RCC 7860 (cell line): ENCODE measurements around the gene GRID1.

Experiments
- DNase-seq: peaks from one replicate; pipeline ENCODE4 v3.0.0-alpha.2; 2015; ENCODE audit warnings: low spot score
- FAIRE-seq: peaks from 2 replicates; lab custom pipeline; 2012; peaks lifted over from hg19 to GRCh38; lab: Jason Lieb, UNC

The GRID1 gene

DNA sequence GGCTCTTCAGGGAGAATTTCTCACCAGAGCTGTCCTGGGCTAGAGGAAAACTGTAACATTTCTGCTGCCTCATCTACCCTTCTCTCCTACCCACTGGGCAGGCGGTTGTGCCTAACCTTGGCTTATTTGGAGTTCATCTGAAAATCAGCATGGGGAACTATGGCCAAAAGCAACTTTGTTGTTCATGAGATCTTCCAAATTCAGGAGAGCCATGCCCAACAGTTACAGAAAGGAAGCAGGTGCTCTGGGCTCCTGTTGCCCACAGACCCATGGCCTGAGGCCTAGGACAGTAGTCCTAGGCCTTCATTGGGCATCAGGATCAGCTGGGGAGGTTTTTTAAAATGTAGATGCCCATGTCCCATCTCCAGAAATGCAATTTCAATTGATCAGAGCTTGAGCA, 85.2 kb downstream of the GRID1 start:
- DNase-seq (no peak), FAIRE-seq (no peak)

DNA sequence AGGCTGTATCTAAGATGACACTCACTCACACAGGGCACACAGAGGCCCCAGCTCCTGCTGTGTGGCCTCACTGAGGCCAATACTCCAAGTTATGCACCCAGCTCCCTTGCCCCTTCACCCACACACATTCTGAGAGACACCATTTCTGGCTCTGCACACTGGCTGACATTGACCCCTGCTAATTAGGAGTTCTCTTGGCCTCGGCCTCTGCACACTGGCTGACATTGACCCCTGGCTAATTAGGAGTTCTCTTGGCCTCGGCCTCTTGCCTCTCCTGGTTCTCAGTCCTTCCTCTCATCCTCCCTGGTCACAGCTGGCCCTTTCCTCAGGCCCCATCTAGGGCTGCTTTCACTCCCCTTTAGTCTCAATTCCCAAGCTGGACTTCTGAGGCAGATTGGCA, 97.3 kb downstream of the GRID1 start:
- FAIRE-seq = no peak
- DNase-seq = no peak

DNA sequence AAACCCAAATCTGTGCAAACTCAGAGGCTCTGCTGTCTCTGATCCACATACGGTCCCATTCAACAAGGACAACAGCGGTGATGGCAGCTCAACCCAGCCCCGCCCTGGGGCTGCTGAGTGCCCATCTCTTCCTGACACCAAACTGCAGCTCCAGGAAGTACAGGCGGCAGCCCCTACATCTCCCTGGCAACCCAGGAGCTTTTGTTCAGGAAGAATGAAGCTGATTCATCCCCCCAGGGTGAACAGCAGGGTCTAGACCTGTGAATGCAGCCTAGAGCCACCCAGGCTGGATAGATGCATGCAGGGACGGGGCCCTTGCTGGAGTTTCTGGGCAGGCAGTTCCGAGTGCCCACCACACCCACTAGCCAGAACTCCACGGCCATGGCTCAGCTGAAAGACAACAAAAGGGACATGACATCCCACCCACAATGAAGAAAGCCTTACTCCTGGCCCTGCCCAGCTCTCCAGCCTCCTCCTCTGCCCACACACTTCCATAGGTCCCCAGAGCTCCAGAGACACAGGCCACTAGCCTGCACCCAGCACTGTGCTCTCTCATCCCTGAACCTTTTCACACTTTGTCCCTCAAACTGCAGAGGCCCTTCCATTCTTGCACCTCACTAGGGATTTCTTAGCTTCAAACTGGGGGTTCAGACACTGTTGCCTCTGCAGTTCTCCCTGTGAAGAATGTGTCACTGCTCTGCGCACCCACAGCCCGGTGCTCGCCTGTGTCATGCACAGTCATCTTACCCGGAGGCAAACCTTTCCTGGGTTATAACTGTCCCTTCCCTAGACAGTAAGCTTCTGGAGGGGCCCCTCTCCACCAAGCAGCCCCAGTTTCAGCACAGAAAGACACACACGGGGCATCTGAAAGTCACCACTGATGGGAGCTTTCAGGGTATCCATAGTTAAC, 99.1 kb downstream of the GRID1 start:
- DNase-seq (no peak), FAIRE-seq (no peak)

DNA sequence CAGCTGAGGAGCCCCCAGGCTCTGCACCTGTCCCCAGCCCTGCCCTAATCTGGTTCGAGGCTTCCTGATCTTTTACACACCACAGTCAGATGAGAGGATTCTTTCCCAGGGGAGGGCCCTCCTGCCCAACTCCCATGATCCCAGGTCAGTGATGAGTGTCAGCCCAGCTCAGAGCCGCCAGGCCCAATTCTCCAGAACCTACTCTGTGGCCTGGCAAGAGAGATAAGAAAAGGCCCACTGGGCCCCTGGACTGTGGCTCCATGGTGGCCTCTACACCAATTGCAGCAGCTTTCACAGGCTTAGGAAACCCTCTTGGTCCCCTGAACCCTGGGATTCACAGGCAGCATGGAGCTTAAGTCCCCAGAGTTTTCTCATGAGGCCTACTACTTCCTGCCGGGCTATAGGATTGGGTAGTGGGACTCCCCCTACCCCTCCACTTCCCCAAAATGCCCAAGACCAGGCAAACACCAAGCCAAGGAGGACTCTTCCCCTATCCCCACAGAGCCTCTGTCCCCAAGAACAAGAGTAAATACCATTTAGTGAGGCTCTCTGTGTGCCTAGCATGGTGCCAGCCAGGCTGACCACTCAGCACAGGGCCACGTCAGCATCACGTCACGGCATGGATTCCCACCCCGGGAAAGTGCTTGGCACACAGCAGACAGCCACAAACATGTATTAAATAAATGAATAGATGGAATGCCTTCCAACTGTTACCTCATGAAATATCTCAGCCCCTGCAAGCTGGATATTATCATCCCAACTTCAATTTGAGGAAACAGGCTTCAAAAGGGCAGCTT, 100.0 kb downstream of the GRID1 start:
- no peak for FAIRE-seq
- DNase-seq = no peak

DNA sequence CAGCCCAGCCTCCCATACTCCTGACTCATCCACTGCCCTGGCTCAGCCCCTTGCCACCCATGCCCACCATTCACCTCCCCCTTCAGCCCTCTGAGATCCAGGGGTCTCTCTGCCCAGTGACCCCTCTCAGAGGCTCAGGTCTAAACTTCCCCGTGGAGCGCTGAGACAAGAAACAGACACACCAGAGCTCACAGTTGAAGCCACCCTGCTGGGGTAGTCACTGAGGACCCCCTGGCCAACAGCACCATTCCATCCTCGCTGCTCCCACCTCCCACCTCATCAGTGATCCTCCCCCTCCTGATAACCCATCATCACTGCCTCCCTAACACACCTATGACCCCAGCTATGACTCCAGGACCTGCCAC, 100.7 kb downstream of the GRID1 start:
- no peak for FAIRE-seq
- DNase-seq = no peak

DNA sequence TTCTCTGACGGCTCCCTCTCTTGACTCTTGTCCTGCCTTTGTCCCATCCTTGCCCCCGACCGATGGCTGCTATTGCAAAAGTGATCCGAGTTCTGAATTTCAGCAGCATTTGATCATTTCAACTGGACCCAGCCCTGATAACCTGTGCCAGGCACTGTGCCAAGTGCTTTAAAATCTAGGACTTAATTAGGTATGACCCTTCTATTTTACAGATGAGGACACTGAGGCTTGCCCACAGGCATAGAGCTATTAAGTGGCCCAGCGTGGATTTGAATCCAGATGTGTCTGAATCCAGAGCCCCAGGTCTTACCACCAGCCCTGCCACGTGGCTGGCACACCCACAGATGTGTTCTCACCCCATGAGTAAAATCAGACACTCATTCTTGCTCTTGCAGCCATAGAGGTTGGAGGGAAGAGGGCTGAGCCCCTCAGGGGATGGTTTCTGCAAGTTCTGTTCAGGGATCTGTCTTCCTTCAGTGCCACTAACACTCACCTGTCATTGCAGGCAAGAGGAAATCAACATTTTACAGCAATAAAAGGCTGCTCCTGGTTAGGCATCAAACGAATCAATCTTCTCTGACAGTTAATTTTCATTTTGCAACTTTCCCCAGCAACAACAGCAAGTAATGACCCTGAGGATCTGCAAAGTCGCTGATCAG, 101.2 kb downstream of the GRID1 start:
- DNase-seq = no peak
- no peak for FAIRE-seq

DNA sequence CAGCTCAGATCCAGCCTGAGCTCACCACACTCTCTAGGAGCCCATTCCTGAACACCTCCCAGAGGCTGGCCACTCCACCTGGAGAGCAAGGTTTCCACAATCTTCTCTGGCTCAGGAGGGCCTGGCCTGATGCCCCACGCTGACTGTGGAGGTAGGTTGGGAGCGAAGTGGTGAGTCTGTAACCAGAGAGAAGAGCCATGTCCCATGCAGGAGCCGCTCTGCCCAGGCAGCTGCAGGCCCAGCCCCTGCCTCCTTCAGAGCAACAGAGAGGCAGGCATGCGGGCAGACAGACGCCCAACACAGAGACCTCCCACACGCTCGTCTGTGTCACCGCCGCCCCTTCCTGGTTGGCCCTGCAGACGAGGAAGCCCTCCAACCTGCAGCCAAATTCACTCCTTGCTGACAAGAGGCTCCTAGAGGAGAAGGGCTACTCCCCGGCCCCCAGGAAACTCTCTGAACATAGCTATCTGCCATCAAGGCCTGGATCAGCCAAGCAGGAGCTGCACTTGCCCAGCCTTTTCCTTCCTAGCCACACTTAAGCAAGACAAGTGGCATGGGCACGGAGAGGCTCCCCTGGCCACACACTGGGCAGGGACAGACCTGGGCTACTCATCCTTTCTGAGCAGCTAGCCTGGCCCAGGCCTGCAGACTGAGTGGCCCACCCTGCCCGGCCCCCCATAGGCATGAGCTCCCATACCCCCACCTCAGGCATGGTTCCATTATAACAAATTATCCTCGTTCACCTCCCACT, 101.9 kb downstream of the GRID1 start:
- no peak for FAIRE-seq
- DNase-seq = no peak

DNA sequence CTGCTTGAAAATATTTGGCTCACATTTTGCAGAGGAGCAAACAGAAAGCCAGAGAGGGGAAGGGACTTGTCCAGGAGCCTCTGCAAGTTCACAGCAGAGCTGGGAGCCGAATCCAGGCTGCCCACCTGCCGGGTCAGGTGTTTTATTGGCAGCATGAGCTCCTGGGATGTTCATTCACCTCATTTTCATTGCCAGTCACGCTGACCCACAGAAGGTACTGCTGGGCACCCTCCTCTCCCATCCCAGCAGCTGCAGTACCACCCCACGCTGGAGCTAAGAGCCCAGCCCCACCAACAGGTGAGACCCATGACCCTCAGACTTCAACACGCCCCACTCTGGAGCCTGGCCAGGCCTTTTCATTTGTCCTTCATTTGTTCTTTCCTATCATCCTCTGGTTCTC, 102.7 kb downstream of the GRID1 start:
- FAIRE-seq (no peak), DNase-seq (no peak)

DNA sequence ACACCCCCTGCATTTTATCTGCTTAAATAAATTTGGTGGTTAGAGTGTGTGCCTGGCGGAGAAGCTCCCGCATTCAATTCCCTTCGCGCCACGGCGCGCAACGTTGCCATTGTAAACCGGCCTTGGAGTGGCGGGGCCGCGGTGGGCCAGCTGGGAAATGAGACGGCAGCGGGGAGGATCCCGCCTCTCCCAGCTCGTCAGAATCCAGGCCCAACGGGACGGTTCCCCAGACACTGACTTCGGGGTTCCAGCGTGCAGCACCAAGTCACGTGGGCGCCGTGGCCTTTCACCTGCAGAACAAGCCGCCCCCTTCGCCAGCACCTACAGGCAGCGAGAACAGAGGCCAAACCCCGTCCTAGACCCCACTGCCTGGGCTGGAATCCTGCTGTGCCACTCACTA, 103.4 kb downstream of the GRID1 start:
- DNase-seq (no peak), FAIRE-seq (no peak)

DNA sequence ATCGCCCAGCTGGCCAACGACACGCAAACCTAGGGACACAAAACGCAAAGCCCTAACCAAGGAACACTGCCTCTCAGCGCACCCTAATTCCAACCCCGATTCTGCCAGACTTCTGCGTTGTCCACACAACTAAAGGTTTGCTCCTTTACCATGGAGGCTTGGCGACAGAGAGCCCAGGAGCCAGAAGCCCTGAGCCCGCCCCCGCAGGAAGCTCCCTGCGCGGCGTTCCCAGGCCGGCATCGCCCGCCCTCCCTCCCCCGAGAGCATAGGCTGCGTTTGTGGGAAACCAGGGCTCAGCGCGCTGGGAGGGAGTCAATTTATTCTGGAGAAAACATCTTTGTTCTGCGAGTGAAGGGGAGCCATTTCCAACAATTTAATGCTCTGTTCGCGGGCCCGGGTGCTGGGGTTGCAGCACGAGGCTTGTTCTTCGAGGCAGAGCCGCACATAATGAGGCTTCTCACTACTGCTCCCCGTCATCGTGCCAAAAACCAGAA, 103.9 kb downstream of the GRID1 start:
- DNase-seq (no peak), FAIRE-seq (no peak)

DNA sequence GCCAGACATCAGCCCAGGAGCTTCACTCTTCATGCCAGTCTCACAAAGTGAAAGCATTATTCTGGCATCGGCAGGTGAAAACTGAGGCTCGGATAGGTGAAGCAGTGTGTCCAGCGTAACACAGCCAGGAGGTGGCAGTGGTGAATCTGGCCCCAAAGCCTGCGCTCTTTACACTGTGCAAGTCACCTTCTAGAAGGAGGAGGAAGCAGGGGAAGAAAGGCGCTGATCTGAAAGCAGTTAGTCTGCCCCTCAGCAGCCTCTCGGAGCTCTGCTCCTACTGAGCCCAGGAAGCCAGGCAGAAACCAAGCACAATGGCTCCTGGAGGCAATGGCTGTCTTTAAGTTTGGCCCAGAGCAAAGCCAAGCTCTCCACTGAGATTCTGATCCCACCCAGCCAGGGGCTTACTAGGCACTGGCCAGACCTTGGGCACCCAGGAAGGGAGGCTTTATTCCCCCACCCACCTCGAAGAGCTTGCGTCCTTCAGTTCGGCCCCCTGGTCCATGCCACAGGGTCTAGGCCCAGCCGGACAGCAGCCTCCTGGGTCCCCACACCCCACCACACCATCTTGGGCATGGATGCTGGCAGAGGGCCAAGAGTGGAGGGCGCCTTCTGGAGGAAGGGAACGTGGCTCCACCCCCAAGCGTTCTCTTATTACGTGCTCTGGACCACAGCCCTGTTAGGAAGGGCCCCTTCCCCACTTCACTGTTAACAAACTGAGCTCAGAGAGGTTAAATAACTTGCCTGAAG, 104.5 kb downstream of the GRID1 start:
- DNase-seq (no peak), FAIRE-seq (no peak)

DNA sequence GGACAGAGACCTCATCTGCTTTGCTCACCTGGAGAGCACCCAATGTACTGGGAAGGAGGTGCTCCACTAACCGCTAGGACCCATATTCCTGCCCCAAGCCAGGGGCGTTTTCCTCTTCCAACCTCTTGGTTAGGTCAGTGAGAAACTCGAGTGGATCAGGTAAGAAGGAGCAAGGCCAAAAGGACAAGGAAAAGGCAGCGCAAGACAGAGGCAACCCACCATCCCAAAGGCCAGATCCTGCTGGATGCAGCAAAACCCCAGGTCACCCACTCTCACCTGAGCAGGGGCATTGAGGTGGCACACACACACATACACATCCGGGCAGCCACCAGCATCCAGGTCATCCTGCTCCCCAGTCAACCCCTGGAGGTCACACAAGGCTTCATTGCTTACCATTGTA, 105.1 kb downstream of the GRID1 start:
- DNase-seq = no peak
- FAIRE-seq = no peak

DNA sequence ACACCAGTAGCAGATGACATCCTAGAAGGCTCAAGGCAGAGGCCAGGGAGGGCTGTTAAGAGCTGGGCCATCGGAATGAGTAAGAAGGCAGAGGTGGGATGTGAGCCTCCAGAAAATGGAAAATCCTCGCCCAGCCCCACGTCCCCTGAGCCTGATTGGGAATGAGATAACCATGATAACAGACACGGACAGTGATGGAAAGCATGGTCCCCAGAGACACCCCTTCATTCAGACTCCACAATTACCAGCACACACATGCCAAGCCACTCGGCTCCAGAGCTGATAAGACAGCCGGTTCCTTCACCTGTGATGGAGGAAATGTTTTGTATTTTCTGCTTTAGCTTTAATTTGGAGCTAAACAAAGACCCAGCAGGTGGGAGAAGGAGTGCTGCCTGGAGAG, 106.0 kb downstream of the GRID1 start:
- DNase-seq = no peak
- no peak for FAIRE-seq

DNA sequence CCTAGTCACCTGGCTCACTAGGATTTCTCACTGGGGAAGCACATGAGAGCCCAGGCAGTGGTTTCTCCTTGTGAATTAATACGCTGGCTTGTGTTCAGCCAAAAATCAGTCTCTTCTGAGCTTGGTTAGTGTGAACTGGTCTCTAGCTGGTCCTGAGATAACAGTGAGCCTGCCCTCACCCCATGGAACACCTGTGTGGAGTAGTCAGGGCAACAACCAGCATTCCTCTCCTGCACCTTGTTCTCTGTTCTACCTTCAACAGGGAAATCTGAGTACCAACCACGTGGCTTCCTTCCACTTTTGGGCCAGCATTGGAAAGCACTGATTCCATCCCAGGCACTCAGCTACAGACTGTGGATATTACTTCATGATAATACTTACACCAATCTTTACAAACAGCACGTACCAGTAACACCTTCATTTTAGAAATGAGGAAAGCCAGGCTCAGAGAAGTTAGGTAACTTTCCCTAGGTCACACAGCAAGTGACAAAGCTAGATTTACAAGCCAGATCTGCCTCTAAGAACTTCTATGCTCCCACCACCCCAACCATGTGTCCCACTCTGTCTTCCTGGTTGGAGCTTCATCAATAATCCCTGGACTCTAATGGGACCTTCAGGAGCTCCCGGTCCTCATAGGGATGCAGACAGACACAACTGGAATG, 106.6 kb downstream of the GRID1 start:
- FAIRE-seq (no peak), DNase-seq (no peak)

DNA sequence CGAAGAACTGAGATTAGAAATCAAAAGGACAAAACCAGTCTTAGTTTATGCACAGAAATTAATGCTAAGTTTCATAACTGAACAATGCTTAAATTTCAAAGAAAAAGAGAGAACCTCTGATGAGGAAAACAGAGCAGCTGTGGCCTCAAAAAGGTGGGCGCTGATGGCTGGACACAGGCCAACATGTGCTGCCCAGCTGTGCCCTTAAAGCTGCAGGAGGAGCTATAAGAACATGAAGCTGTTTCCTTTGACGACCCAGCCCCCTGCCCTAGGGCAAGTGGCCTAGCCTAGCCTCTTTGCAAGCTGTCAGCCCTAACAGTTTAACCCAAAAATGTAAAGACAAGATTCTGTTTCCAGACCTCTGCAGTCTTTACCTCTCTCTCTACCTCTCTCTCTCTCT, 107.7 kb downstream of the GRID1 start:
- no peak for DNase-seq
- FAIRE-seq = no peak

DNA sequence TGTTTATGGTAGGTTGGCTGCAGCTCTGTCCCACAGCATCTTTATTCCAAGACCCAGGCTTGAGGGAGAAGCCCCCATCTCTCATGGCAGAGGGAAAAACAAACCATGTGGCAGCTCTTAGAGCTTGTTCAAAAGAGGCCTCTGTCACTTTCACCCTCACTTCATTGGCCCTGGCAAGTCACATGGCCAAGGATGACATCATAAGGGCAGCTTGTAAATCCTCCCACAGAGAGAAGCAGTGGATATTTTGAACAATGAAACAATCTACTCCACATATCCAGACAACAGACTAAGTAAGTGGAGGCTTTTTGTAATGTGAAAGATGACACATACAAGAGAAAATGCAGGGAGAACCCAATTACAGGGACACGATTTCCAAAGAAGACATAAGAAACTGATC, 108.1 kb downstream of the GRID1 start:
- DNase-seq (no peak), FAIRE-seq (no peak)

DNA sequence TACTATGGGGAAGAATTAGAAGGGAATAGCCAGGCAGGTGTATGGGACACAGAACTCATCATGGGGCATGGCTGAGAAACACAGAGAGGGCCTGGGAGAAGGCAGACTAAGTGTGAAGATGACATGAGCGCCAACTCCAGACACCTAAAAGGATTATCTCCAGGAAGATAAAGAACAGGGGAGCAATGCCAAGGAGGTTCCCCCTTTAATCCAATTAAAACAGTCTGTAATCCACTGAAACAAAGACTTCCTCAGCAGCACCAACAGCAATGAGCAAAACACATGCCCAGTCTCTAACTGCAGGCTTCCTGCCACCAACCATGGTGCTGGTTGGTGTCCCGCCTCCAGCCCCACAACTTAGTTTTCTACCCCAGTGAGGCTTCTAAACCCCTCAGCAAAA, 108.9 kb downstream of the GRID1 start:
- no peak for DNase-seq
- FAIRE-seq = no peak

DNA sequence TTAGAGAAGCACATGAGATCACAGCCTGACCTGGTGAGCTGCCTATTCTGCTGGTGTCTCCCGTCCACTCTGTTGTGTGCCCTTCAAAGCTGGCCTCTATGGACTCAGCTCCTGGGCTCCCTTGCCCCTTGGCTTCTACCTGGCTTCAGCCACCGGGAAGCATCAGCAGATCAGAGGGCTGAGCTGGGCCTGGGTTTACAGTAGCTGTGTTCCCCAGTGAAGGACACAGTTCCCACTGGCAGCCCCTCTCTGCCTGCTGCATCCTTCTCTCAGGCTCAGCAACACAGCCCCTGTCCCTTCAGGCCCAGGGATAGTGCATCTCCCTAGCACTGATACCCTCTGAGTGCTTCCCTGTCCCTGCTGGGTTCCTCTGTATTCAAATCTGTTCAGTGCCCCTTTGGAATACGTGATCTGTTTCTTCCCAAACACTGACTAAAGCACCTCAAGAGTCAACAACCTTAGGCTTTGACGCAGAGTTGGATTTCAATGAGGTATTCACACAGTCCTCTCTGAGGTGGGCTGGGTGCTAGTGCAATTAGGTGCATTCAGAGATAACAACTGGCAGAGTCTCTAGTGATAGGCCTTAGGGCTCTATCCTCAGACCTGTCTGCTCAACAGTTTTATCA, 109.8 kb downstream of the GRID1 start:
- FAIRE-seq = no peak
- no peak for DNase-seq
